ENCODE data around the gene FYN.

FYN gene

GRCh38 chr6:111810294-111811131 lies 62.7 kb downstream of the FYN start:
- H3K4me3 ChIP-seq (ENCODE audit: low read depth, low read length), result no peak overlapping the region
- TF ChIP-seq MAX (IDR thresholded peaks at IDR 0.05; ENCODE audit: low read depth, low read length) (no peak), MYC (IDR thresholded peaks at IDR 0.05; ENCODE audit: low read depth, low read length) (no peak), POLR2A (IDR thresholded peaks at IDR 0.05; ENCODE audit: extremely low read depth, insufficient read length) (no peak)
- TF ChIP-seq, protein P1, sequence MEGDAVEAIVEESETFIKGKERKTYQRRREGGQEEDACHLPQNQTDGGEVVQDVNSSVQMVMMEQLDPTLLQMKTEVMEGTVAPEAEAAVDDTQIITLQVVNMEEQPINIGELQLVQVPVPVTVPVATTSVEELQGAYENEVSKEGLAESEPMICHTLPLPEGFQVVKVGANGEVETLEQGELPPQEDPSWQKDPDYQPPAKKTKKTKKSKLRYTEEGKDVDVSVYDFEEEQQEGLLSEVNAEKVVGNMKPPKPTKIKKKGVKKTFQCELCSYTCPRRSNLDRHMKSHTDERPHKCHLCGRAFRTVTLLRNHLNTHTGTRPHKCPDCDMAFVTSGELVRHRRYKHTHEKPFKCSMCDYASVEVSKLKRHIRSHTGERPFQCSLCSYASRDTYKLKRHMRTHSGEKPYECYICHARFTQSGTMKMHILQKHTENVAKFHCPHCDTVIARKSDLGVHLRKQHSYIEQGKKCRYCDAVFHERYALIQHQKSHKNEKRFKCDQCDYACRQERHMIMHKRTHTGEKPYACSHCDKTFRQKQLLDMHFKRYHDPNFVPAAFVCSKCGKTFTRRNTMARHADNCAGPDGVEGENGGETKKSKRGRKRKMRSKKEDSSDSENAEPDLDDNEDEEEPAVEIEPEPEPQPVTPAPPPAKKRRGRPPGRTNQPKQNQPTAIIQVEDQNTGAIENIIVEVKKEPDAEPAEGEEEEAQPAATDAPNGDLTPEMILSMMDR (IDR thresholded peaks at IDR 0.05; ENCODE audit: low read depth, low read length), result no peak
- no peak for DNase-seq (ENCODE audit: low read depth)

GRCh38 chr6:111809766-111810165 lies 63.5 kb downstream of the FYN start:
- no peak for DNase-seq (ENCODE audit: low read depth)
- H3K4me3 ChIP-seq (ENCODE audit: low read depth, low read length), result no peak overlapping the region
- no peak for TF ChIP-seq MYC (IDR thresholded peaks at IDR 0.05; ENCODE audit: low read depth, low read length)
- TF ChIP-seq, protein P1 (IDR thresholded peaks at IDR 0.05; ENCODE audit: low read depth, low read length), result no peak
- no peak for TF ChIP-seq POLR2A (IDR thresholded peaks at IDR 0.05; ENCODE audit: extremely low read depth, insufficient read length)
- no peak for TF ChIP-seq MAX (IDR thresholded peaks at IDR 0.05; ENCODE audit: low read depth, low read length)

DNA sequence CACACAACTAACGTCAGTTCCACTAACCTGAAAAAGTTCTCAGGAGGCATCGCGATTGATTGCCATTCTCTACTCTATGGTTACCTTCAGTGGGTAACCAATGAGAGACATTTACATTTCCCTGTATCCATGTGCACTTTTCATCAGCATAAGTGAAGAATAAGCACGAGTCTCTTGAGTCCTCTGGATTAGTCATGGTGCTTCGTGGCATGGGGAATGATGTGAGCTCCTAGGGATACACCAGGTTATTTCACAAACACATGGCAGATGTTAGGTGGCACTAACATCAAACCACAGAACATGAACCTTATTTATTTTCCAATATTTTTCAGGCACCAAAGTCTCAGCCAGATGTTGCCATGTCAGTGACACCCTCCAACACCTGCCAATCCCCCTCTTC lies 64.0 kb downstream of the FYN start:
- no peak for DNase-seq (ENCODE audit: low read depth)
- H3K4me3 ChIP-seq (ENCODE audit: low read depth, low read length), result no peak overlapping the region
- no peak for TF ChIP-seq MYC (IDR thresholded peaks at IDR 0.05; ENCODE audit: low read depth, low read length)
- TF ChIP-seq, protein P1 (IDR thresholded peaks at IDR 0.05; ENCODE audit: low read depth, low read length), result no peak

GRCh38 chr6:111808493-111808892 lies 64.8 kb downstream of the FYN start:
- H3K4me3 ChIP-seq (ENCODE audit: low read depth, low read length), result no peak overlapping the region
- DNase-seq (ENCODE audit: low read depth), result no peak
- TF ChIP-seq, protein P1 (IDR thresholded peaks at IDR 0.05; ENCODE audit: low read depth, low read length), result no peak
- TF ChIP-seq MYC (IDR thresholded peaks at IDR 0.05; ENCODE audit: low read depth, low read length) (no peak), POLR2A (IDR thresholded peaks at IDR 0.05; ENCODE audit: extremely low read depth, insufficient read length) (no peak), MAX (IDR thresholded peaks at IDR 0.05; ENCODE audit: low read depth, low read length) (no peak)

DNA sequence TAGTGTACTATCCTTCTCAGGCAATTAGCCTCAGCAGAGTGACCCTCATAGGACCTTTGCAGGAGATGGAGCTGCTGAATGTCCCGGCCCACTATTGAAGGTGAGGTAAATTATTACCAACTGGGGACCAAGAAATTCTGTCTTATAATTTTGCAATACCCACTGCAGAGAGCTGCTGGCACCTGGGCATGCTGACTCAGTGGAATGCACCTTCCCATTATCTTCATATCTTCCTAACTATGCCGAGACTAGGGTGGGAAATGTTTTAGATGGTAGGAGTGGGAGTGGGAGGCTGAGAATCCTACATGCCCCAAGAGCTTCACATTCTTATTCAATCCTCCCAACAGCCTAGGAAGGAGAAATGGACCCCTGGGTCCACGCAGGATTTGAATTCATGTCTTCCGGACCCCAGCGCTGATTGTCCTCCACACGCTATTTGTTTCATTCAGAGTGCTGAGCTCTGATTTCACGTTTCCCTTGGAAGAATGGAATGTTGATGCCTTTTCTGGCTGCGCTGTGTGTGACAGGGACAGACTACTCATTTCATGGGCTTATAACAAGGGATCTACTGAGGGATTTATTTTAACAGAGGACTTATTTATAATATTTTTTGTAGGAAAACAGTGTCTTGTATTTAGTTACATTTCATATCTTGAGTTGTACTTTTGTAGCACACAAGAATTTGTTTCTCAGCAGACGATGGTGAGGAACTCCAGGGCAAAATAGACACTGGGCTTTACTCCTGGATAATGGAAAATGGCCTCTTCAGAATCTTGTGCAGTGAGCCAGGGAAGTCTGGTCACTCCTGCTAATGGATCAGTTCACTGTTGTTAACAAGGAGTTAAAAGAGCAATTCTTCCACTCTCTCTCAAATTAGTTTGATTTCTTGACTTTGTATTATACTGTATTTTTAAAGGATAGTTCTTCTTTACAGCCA lies 66.4 kb downstream of the FYN start:
- H3K4me3 ChIP-seq (ENCODE audit: low read depth, low read length), result no peak overlapping the region
- TF ChIP-seq POLR2A (IDR thresholded peaks at IDR 0.05; ENCODE audit: extremely low read depth, insufficient read length) (no peak), MYC (IDR thresholded peaks at IDR 0.05; ENCODE audit: low read depth, low read length) (no peak), MAX (IDR thresholded peaks at IDR 0.05; ENCODE audit: low read depth, low read length) (no peak)
- TF ChIP-seq, protein P1 (IDR thresholded peaks at IDR 0.05; ENCODE audit: low read depth, low read length), result no peak

More for the DNA sequence above, 66.4 kb downstream of the FYN start:
- DNase-seq (ENCODE audit: low read depth), result no peak
